HG03354 (cell line): ENCODE results near the gene NDC80.

ENCODE experiments used
- ATAC-seq: cut with Tn5 transposase; IDR thresholded peaks from one replicate; pipeline ENCODE4 v1.9.1; 2021; ENCODE audit warnings: mild to moderate bottlenecking; ENCODE audit not compliant: unreplicated experiment, poor library complexity, severe bottlenecking

The NDC80 gene

GRCh38 chr18:2554696-2555095, 16.7 kb upstream of the NDC80 start:
- no peak for ATAC-seq

- ATAC-seq: no peak
Measured at GRCh38 chr18:2555895-2556294, 15.5 kb upstream of the NDC80 start.

- ATAC-seq: no peak
Measured at GRCh38 chr18:2557536-2557935, 13.8 kb upstream of the NDC80 start.

GRCh38 chr18:2559249-2559648, 12.1 kb upstream of the NDC80 start:
- ATAC-seq: peak; percentile 51

GRCh38 chr18:2564373-2564772, 7.0 kb upstream of the NDC80 start:
- no peak for ATAC-seq

- no peak for ATAC-seq
Measured at GRCh38 chr18:2568129-2568528, 3.2 kb upstream of the NDC80 start.

- no peak for ATAC-seq
Measured at GRCh38 chr18:2568605-2569004, 2.8 kb upstream of the NDC80 start.

GRCh38 chr18:2569338-2570207, 1.8 kb upstream of the NDC80 start:
- ATAC-seq: no peak

- peak; percentile 61 for ATAC-seq
Measured at GRCh38 chr18:2570772-2571199, 571 bp upstream of the NDC80 start.

GRCh38 chr18:2572171-2572569, 813 bp downstream of the NDC80 start:
- ATAC-seq: peak; percentile 25

- ATAC-seq: no peak
Measured at GRCh38 chr18:2572892-2573291, 1.5 kb downstream of the NDC80 start.

- ATAC-seq: no peak
Measured at GRCh38 chr18:2573408-2573807, 2.1 kb downstream of the NDC80 start.

- ATAC-seq: no peak
Measured at GRCh38 chr18:2587788-2588187, 16.4 kb downstream of the NDC80 start.

GRCh38 chr18:2588666-2589344, 17.4 kb downstream of the NDC80 start:
- ATAC-seq: no peak

GRCh38 chr18:2589345-2590068, 18.1 kb downstream of the NDC80 start:
- no peak for ATAC-seq

- ATAC-seq: no peak
Measured at GRCh38 chr18:2590303-2590702, 18.9 kb downstream of the NDC80 start.

- ATAC-seq: no peak
Measured at GRCh38 chr18:2597639-2598038, 26.3 kb downstream of the NDC80 start.

GRCh38 chr18:2602844-2603243, 31.5 kb downstream of the NDC80 start:
- no peak for ATAC-seq

GRCh38 chr18:2606335-2606734, 35.0 kb downstream of the NDC80 start:
- ATAC-seq: no peak

GRCh38 chr18:2609604-2610003, 38.2 kb downstream of the NDC80 start:
- no peak for ATAC-seq

- no peak for ATAC-seq
Measured at GRCh38 chr18:2610549-2610948, 39.2 kb downstream of the NDC80 start.
